Chondrocyte (in vitro differentiated cells): ENCODE measurements around the gene POU5F1. TPM values are rescaled to one million over a fixed set of nuclear protein-coding genes. Genes with fewer than 3 reads are reported as not detected.
"Not testable (repeated sequence)": the region's sequence is repeated elsewhere in the genome, so short reads cannot be mapped to it uniquely, and the experiment has no call there.

ENCODE experiments used
- DNase-seq: peaks from one replicate; pipeline ENCODE4 v3.0.0; 2021; ENCODE audit warnings: mixed read lengths, low spot score
- H3K27ac Mint-ChIP-seq: one replicate; pipeline ENCODE4 v1.8.0; 2021; ENCODE audit warnings: mild to moderate bottlenecking, moderate library complexity, mixed read lengths; ENCODE audit not compliant: unreplicated experiment
- H3K27me3 Mint-ChIP-seq: 2 replicates; pipeline ENCODE4 v1.8.0; 2021; ENCODE audit warnings: low read depth, mixed read lengths
- H3K36me3 Mint-ChIP-seq: 2 replicates; pipeline ENCODE4 v1.8.0; 2021; ENCODE audit warnings: low read depth, mixed read lengths
- H3K4me1 Mint-ChIP-seq: 2 replicates; pipeline ENCODE4 v1.8.0; 2021; ENCODE audit warnings: low read depth, mild to moderate bottlenecking, mixed read lengths
- H3K4me3 Mint-ChIP-seq: one replicate; pipeline ENCODE4 v1.8.0; 2021; ENCODE audit warnings: mild to moderate bottlenecking, moderate library complexity, mixed read lengths; ENCODE audit not compliant: unreplicated experiment
- H3K9me3 Mint-ChIP-seq: 2 replicates; pipeline ENCODE4 v1.8.0; 2021; ENCODE audit warnings: low read depth, mixed read lengths
- total RNA-seq: library from RNA; stranded (reverse); gene quantifications from 3 replicates; pipeline ENCODE4 v1.2.1, GENCODE V29; 2021
- TF ChIP-seq, protein P1 (sequence below): fragments of 200-600 bp; sonication (generic); IDR thresholded peaks from 2 replicates; pipeline ENCODE4 v1.5.0; 2021; ENCODE audit warnings: antibody characterized with exemption, mild to moderate bottlenecking, moderate library complexity

The POU5F1 gene
- total RNA-seq, 1 donor from 2014 or later = 1.2 TPM

DNA sequence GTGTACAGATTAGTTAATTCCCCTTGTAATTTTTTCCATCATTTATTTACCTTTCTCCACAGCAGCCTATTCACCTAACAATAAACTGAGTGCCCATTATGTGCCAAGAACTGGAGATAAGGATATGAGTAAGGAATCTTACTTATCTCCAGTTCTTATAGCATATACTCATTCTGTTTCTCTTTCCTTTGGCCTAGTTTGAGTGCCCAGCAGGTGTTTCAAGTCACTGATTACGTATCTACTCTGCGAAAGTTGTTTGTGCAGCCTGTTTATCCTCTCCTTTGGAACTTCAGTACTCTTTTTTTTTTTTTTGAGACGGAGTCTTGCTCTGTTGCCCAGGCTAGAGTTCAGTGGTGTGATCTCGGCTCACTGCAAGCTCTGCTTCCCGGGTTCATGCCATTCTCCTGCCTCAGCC, 17.3 kb upstream of the POU5F1 start:
- DNase-seq = no peak
- Mint-ChIP-seq H3K9me3 (no peaks in the 10 kb centered on the region), H3K27me3 (no peaks in the 10 kb centered on the region), H3K4me3 (no peak overlapping the region), H3K4me1 (no peaks in the 10 kb centered on the region), H3K36me3 (no peaks in the 10 kb centered on the region), H3K27ac (no peak overlapping the region)
- TF ChIP-seq, protein P1, sequence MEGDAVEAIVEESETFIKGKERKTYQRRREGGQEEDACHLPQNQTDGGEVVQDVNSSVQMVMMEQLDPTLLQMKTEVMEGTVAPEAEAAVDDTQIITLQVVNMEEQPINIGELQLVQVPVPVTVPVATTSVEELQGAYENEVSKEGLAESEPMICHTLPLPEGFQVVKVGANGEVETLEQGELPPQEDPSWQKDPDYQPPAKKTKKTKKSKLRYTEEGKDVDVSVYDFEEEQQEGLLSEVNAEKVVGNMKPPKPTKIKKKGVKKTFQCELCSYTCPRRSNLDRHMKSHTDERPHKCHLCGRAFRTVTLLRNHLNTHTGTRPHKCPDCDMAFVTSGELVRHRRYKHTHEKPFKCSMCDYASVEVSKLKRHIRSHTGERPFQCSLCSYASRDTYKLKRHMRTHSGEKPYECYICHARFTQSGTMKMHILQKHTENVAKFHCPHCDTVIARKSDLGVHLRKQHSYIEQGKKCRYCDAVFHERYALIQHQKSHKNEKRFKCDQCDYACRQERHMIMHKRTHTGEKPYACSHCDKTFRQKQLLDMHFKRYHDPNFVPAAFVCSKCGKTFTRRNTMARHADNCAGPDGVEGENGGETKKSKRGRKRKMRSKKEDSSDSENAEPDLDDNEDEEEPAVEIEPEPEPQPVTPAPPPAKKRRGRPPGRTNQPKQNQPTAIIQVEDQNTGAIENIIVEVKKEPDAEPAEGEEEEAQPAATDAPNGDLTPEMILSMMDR = no peak

DNA sequence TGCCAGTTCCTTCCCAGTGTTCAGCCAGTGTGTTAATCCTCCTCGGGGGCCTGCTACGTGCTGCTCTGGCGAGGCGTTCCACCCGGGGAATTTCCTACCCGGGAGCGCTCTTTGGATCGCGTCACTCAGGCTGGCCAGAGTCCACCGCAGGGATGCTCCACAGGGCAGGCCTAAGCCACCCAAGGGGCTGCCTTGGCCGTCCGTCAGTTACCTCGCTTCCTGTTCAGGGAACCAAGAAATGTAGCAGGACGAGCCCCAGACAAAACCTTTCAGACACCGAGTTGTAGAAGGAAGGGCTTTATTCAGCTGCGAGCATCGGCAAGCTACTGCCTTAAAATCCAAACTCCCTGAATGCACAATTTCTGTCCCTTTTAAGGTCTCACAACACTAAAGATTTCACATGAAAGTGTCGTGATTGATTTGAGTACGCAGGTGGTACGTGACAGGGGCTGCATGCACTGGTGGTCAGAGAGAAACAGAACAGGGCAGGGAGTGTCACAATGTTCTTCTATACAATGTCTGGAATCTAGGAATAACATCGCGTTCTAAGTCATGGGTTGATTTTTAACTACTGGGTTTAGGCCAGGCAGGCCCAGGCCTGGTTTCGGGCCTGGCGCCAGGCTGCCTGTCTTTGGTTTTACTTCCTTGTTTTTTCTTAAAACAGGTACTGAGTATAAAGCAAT, 15.7 kb upstream of the POU5F1 start:
- no peak for DNase-seq
- no peaks in the 10 kb centered on the region for H3K36me3 Mint-ChIP-seq
- peak overlapping the region; percentile 93 for H3K27ac Mint-ChIP-seq
- peak overlapping the region; percentile 68 for H3K4me3 Mint-ChIP-seq
- TF ChIP-seq, protein P1 = no peak
- no peaks in the 10 kb centered on the region for H3K27me3 Mint-ChIP-seq
- no peaks in the 10 kb centered on the region for H3K9me3 Mint-ChIP-seq
- no peaks in the 10 kb centered on the region for H3K4me1 Mint-ChIP-seq

DNA sequence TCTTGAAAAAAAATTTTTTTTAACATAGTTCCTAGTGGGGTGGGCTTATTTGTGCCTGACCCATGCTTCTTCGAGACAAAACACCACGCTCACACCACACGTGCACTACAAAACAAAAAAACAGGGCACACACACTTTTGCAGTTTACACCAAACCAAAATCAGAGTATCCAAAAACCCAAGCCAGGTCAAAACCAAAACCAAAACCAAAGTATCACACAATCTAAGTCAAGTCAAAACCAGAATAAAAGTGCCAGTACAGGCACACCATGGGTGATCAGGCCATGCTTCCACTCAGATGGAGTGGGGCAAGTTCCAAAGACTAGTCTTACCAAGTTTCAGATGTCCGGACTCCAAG, 15.2 kb upstream of the POU5F1 start:
- H3K4me1 Mint-ChIP-seq, H3K9me3 Mint-ChIP-seq, H3K36me3 Mint-ChIP-seq, H3K27me3 Mint-ChIP-seq, DNase-seq: not testable (repeated sequence)
- peak overlapping the region; percentile 93 for H3K27ac Mint-ChIP-seq
- peak overlapping the region; percentile 68 for H3K4me3 Mint-ChIP-seq

DNA sequence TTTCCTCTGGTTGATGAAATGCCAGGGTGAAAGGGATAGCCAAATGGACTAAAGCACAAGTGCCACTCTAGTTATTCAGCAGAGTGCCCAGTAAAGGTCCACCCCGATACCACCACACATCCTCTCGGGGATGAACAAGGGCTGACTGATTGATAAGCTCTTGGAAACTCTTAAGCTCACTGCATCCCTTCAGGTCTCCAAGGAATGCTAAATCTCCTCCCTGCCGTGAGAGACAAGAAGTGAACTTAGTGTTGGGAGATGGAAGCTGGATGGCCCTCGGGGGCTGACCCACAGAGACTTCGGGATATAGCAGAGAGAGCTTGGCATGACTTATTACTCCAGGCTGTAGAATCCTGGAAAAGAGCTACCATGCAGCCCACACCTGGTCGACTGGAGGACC, 13.4 kb upstream of the POU5F1 start:
- H3K27me3 Mint-ChIP-seq, H3K27ac Mint-ChIP-seq, H3K4me1 Mint-ChIP-seq, H3K9me3 Mint-ChIP-seq, H3K36me3 Mint-ChIP-seq, DNase-seq: not testable (repeated sequence)
- peak overlapping the region; percentile 26 for H3K4me3 Mint-ChIP-seq

DNA sequence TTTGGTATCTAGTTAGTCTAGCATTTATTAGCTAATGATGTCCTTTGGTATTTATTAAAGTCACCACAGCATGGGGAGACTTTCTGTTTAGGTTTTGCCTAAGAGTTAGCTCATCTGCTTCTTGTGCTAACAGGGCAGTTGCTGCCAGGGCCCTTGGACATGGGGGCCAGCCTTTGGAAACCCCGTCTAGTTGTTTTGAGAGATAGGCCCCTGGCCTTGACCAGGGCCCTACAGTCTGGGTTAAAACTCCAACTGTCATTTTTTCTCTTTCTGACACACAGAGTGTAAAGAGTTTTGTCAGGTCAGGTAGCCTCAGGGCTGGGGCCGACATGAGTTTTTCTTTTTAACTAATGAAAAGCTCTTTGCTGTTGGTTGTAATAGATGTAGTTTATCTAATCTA, 12.8 kb upstream of the POU5F1 start:
- H3K36me3 Mint-ChIP-seq, DNase-seq, H3K27me3 Mint-ChIP-seq: not testable (repeated sequence)

DNA sequence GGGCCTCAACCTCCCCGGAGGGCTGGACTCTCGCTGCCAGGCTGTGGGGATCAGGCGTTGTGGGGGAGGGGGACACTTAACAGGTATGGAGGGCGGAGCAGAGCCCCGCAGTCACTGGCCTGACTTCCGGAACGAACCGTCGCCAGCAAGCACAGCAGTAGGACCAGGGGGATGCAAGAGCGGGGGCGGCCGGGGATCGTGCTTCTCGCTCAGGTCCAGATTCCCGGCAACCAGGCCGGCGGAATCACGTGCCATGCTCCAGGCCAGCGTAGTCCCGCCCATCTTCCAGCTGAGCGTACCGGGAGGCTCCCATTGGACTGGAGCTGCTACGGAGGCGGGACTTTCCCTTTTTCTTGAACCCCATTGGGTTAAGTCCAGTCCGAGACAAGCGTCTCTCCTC, 10.0 kb upstream of the POU5F1 start:
- TF ChIP-seq, protein P1 = no peak
- no peak for DNase-seq

More for the DNA sequence above, 12.8 kb upstream of the POU5F1 start:
- H3K9me3 Mint-ChIP-seq, H3K4me1 Mint-ChIP-seq, H3K4me3 Mint-ChIP-seq, H3K27ac Mint-ChIP-seq: not testable (repeated sequence)

DNA sequence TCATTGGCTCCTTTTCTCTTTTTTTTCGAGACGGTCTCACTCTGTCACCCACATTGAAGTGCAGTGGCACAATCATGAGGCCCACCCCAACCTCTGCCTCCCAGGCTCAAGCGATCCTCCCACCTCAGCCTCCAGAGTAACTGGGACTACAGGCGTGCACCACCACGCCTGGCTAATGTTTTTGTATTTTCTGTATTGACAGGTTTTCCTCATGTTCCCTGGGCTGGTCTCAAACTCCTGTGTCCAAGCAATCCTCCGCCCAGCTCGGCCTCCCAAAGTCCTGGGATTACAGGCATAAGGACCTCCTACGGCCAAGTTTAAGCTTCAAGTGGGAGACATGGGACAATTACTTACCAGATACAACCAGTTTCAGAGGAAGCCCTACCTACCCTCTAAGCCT, 9.4 kb upstream of the POU5F1 start:
- no peak overlapping the region for H3K27ac Mint-ChIP-seq
- TF ChIP-seq, protein P1 = no peak
- peaks cover 14% of the 10 kb centered on the region for H3K4me1 Mint-ChIP-seq
- no peak overlapping the region for H3K4me3 Mint-ChIP-seq
- H3K36me3 Mint-ChIP-seq = no peaks in the 10 kb centered on the region
- no peaks in the 10 kb centered on the region for H3K9me3 Mint-ChIP-seq
- no peaks in the 10 kb centered on the region for H3K27me3 Mint-ChIP-seq
- DNase-seq = no peak

More for the DNA sequence above, 10.0 kb upstream of the POU5F1 start:
- Mint-ChIP-seq H3K4me3 (no peak overlapping the region), H3K36me3 (no peaks in the 10 kb centered on the region), H3K27ac (no peak overlapping the region), H3K9me3 (no peaks in the 10 kb centered on the region), H3K4me1 (peaks cover 14% of the 10 kb centered on the region), H3K27me3 (no peaks in the 10 kb centered on the region)
